HG02852 (cell line): Measurements from ENCODE around the gene CACNB2.
"Not testable (repeated sequence)": the region's sequence is repeated elsewhere in the genome, so short reads cannot be mapped to it uniquely, and the experiment has no call there.

Experiments used
- ATAC-seq: cut with Tn5 transposase; IDR thresholded peaks from one replicate; pipeline ENCODE4 v1.9.1; 2021; ENCODE audit warnings: mild to moderate bottlenecking, moderate library complexity; ENCODE audit not compliant: unreplicated experiment

The CACNB2 gene

DNA sequence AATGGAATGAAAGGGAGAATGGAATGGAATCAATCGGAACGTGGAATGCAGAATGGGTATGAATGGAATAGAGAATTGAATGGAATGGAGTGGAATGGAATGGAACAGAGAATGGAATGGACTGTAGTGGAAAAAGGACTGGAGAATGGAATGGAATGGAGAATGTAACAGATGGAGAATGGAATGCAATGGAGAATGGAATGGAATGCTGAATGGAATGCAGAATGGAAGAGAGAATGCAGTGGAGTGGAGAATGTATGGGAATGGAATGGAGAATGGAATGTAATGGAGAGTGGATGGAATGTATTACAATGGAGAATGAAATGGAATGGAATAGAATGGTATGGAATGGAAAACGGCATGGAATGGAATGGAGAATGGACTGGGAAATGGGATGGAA, 414.3 kb downstream of the CACNB2 start:
- ATAC-seq = no peak

DNA sequence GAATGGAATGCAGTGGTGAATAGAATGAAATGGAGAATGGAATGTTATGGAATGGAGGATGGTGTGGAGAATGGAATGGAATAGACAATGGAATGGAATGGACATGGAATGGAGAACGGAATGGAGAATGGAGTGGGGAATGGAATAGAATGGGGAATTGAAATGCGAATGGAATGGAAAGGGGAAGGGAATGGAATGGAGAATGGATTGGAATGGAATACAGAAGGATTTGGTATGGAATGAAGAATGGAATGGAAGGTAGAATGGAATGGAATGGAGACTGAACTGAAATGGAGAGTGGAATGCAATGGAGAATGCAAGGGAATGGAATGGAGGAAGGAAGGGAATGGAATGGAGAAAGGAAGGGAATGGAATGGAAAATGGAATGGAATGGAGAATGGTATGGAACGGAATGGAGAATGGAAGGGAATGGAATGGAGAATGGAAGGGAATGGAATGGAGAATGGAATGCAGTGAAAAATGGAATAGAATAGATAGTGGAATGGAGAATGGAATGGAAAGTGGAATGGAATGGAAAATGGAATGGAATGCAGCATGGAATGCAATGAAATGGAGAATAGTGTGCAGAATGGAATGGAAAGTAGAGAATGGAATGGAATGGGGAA, 416.4 kb downstream of the CACNB2 start:
- no peak for ATAC-seq

GRCh38 chr10:18557960-18558359, 417.7 kb downstream of the CACNB2 start:
- ATAC-seq = no peak

DNA sequence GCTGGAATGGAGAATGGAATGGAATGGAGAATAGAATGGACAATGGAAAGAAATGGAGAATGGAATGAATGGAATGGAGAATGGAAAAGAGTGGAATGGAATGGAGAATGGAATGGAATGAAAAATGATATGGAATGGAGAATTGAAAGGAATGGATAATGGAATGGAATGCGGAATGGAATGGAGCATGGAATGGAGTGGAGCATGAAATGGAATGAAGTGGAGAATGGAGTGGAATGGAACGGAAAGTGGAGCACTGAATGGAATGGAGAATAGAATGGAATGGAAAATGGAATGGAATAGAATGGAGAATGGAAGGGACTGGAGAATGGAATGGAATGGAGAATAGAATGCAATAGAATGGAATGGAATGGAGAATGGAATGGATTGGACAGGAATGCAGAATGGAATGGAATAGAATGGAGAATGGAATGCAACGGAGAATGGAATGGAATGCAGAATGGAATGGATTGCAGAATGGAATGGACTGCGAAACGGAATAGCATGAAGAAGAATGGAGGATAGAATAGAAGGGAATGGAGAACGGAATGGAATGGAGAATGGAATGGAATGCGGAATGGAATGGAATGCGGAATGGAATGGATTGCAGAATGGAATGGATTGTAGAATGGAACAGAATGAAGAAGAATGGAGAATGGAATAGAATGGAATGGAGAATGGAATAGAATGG, 421.8 kb downstream of the CACNB2 start:
- no peak for ATAC-seq

DNA sequence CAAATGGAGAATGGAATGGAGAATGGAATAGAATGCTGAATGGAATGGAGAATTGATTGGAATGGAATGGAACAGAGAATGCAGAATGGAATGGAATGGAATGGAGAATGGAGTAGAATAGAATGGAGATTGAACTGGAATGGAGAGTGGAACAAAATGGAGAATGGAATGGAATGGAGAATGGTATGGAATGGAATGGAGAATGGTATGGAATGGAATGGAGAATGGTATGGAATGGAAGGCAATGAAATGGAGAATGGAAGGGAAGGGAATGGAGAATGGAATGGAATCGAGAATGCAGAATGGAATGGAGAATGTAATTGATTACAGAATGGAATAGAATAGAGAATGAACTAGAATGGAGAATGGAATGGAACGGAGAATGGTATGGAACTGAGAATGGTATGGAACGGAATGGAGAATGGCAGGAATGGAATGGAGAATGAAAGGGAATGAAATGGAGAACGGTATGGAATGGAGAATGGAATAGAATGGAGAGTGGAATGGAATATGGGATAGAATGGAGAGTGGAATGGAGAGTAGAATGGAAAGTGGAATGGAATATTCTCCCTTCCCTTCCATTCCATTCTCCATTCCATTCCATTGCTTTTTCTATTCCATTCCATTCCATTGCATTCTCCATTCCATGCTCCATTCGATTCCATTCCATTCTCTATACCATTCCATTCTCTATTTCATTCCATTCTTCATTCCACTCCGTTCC, 422.9 kb downstream of the CACNB2 start:
- no peak for ATAC-seq

DNA sequence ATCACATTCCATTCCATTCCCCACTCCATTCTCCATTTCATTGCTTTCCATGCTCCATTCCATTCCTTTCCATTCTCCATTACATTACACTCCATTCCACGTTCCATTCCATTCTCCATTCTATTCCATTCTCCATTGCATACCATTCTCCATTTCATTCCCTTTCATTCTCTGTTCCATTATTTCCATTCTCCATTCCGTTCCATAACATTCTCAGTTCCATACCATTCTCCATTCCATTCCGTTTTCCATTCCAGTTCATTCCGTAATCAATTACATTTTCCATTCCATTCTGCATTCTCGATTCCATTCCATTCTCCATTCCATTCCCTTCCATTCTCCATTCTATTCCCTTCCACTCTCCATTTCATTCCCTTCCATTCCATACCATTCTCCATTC, 424.8 kb downstream of the CACNB2 start:
- no peak for ATAC-seq

DNA sequence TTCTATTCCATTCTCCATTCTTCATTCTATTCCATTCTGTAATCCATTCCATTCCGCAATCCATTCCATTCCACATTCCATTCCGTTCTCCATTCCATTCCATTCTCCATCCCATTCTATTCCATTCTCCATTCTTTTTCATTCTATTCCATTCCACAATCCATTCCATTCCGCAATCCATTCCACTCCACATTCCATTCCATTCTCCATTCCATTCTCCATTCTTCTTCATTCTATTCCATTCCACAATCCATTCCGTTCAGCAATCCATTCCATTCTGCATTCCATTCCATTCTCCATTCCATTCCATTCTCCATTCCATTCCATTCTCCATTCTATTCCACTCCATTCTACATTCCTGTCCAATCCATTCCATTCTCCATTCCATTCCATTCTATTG, 426.0 kb downstream of the CACNB2 start:
- ATAC-seq = no peak

- ATAC-seq = no peak
Observed at GRCh38 chr10:18567343-18567856, 427.2 kb downstream of the CACNB2 start.

DNA sequence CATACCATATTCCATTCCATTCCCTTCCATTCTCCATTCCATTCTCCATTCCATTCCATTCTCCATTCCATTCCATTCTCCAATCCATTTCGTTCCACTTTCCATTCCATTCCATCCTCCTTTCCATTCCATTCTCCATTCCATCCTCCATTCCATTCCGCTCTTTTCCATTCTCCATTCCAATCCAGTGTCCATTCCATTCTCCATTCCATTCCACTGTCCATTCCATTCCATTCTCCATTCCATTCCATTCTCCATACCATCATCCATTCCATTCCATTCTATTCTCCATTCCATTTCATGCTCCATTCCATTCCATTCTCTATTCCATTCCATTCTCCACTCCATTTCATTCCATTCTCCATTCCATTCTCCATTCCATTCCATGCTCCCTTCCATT, 430.2 kb downstream of the CACNB2 start:
- ATAC-seq = not testable (repeated sequence)

DNA sequence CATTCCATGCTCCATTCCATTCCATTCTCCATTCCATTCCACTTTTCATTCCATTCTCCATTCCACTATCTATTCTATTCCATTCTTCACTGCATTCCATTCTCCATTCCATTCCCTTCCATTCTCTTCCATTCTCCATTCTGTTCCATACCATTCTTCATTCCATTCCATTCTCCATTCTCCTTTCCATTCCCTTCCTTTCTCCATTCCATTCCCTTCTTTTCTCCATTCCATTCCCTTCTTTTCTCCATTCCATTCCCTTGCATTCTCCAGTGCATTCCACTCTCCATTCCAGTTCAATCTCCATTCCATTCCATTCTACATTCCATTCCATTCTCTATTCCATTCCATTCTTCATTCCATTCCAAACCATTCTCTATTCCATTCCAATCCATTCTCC, 430.9 kb downstream of the CACNB2 start:
- no peak for ATAC-seq

GRCh38 chr10:18571780-18572179, 431.6 kb downstream of the CACNB2 start:
- ATAC-seq = no peak

DNA sequence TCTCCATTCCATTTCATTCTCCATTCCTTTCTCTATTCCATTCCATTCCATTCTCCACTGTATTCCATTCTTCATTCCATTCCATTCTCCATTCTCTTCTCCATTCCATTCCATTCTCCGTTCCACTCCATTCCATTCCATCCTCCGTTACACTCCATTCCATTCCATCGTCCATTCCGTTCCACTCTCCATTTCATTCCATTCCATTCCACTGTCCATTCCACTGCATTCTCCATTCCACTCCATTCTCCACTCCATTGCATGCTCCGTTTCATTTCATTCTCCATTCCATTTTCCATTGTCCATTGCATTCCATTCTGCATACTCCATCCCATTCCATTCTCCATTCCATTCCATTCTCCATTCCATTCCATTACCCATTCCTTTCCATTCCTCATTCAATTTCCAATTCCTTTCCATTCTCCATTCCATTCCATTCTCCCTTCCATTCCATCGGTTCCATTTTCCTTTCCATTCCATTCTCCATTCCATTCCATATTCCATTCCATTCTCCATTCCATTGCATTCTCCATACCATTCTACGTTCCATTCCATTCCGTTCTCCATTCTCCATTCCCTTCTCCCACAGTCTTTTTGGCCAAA, 432.8 kb downstream of the CACNB2 start:
- ATAC-seq = no peak

DNA sequence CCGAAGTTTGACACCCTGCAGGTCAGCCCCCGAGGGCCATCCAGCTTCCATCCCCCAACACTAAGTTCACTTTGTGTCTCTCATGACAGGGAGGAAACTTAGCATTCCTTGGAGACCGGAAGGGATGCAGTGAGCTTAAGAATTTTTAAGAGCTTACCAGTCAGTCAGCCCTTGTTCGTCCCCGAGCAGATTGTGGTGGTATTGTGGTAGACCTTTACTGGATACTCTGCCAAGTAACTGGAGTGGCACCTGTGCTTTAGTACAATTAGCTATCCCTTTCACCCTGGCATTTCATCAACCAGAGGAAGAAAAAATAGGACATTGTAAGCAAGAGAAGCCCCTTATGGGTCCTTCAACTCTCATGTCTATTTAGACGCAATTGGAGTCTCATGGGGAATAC, 436.4 kb downstream of the CACNB2 start:
- ATAC-seq = no peak

GRCh38 chr10:18577823-18578685, 437.8 kb downstream of the CACNB2 start:
- no peak for ATAC-seq

DNA sequence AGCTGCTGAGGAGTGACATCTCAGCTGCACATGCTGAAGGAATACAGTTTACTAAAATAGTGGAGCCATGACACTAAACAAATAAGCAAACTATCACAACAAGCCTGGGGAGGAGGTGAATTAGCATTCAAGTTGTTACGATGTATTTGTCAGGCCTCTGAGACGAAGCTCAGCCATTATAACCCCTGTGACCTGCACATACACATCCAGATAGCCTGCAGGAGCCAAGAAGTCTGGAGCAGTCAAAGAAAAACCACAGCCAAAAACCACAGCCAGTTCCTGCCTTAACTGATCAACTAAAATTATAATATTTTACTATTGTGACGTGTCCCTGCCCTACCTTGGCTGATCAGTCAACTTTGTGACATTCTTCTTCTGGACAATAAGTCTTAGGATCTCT, 442.6 kb downstream of the CACNB2 start:
- ATAC-seq = no peak

- ATAC-seq = no peak
Observed at GRCh38 chr10:18583575-18584270, 443.5 kb downstream of the CACNB2 start.

DNA sequence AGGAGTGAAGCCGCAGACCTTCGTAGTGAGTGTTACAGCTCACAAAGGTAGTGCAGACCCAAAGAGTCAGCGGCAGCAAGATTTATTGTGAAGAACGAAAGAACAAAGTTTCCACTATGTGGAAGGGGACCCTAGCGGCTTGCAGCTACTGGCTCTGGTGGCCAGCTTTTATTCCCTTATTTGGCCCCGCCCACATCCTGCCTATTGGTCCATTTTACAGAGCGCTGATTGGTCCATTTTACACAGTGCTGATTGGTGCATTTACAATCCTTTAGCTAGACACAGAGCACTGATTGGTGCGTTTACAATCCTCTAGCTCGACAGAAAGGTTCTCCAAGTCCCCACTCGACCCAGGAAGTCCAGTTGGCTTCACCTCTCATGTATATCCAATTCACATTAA, 446.4 kb downstream of the CACNB2 start:
- ATAC-seq = not testable (repeated sequence)

DNA sequence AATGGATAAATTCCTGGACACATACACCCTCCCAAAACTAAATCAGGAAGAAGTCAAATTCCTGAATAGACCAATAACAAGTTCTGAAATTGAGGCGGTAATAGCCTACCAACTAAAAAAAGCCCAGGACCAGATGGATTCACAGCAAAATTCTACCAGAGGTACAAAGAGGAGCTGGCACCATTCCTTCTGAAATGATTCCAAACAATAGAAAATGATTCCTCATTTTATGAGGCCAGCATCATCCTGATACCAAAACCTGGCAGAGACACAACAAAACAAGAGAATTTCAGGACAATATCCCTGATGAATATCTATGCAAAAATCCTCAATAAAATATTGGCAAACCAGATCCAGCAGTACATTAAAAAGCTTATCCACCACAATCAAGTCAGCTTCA, 450.9 kb downstream of the CACNB2 start:
- ATAC-seq = not testable (repeated sequence)
